Caco-2 (cell line): Measurements from ENCODE around the gene DLX1. TPM values are rescaled to one million over a fixed set of nuclear protein-coding genes. Genes with fewer than 3 reads are reported as not detected.

Source experiments
- BruUV-seq: library from RNA; stranded (reverse); fragments of 400-500 nt; replicated peaks from 2 replicates; lab custom pipeline; 2021; lab: Mats Ljungman, UMichigan
- CTCF ChIA-PET: fragments of 300-600 bp; sonication (Branson Sonifier 250); formaldehyde crosslinking; loops from one replicate; lab custom pipeline; 2022; ENCODE audit warnings: antibody characterized with exemption; lab: Charles Lee
- POLR2A ChIA-PET: fragments of 300-600 bp; sonication (Branson Sonifier 250); formaldehyde crosslinking; loops from one replicate; lab custom pipeline; 2022; ENCODE audit warnings: antibody characterized with exemption; lab: Charles Lee
- DNase-seq, 2 experiments: peaks; one replicate each; pipeline versions ENCODE4 v3.0.0 to v3.0.0-alpha.2; 2020 to 2022
- H3K27me3 ChIP-seq: replicated peaks from 2 replicates; pipeline ENCODE4 v1.6.0; 2011; ENCODE audit warnings: low read length; ENCODE audit not compliant: control insufficient read depth, insufficient read depth
- H3K36me3 ChIP-seq: 2 replicates; pipeline ENCODE4 v1.5.1; 2011; ENCODE audit warnings: low read length; ENCODE audit not compliant: control insufficient read depth, insufficient read depth
- H3K4me1 ChIP-seq: fragments of 250-450 bp; sonication (Bioruptor Pico); 2 replicates; pipeline ENCODE4 v1.5.1; 2020; ENCODE audit warnings: mild to moderate bottlenecking
- H3K4me3 ChIP-seq: 2 replicates; pipeline ENCODE4 v1.5.1; 2011; ENCODE audit warnings: low read depth, mild to moderate bottlenecking, control low read depth, low read length
- H3K9me3 ChIP-seq: fragments of 250-450 bp; sonication (Bioruptor Pico); 2 replicates; pipeline ENCODE4 v1.5.1; 2020; ENCODE audit warnings: mild to moderate bottlenecking, moderate library complexity
- H3K27ac Mint-ChIP-seq: one replicate; pipeline ENCODE4 v1.8.0; 2022; ENCODE audit warnings: mixed read lengths; ENCODE audit not compliant: unreplicated experiment
- H3K27me3 Mint-ChIP-seq: one replicate; pipeline ENCODE4 v1.8.0; 2022; ENCODE audit warnings: mixed read lengths; ENCODE audit not compliant: insufficient read depth, unreplicated experiment
- H3K36me3 Mint-ChIP-seq: one replicate; pipeline ENCODE4 v1.8.0; 2022; ENCODE audit warnings: mild to moderate bottlenecking, mixed read lengths; ENCODE audit not compliant: insufficient read depth, unreplicated experiment
- H3K4me1 Mint-ChIP-seq: one replicate; pipeline ENCODE4 v1.8.0; 2022; ENCODE audit warnings: low read depth, mixed read lengths; ENCODE audit not compliant: unreplicated experiment
- H3K4me3 Mint-ChIP-seq: one replicate; pipeline ENCODE4 v1.8.0; 2022; ENCODE audit warnings: mild to moderate bottlenecking, moderate library complexity, mixed read lengths; ENCODE audit not compliant: unreplicated experiment
- H3K9me3 Mint-ChIP-seq: one replicate; pipeline ENCODE4 v1.8.0; 2022; ENCODE audit warnings: mixed read lengths; ENCODE audit not compliant: unreplicated experiment
- CTCF ChIP-seq, 2 experiments: fragments of 200-600 bp in 1 of 2; IDR thresholded peaks; 1 replicate in 1 of 2; 2 replicates in 1 of 2; pipeline versions ENCODE4 v1.5.1 to v1.8.0; 2011 to 2022; ENCODE audit warnings: antibody characterized with exemption in 1 of 2, control low read depth in 1 of 2, inconsistent platforms in 1 of 2, low read depth in 1 of 2, low read length in 1 of 2, mild to moderate bottlenecking in 1 of 2, moderate library complexity in 1 of 2; ENCODE audit not compliant: insufficient read depth in 1 of 2, severe bottlenecking in 1 of 2, unreplicated experiment in 1 of 2
- intact Hi-C: fragments of 100-400 bp; cut with micrococcal nuclease; formaldehyde crosslinking; loops from one replicate; pipeline ENCODE4 v1.10.0; 2022; ENCODE audit not compliant: unreplicated experiment
- total RNA-seq: library from RNA; stranded (reverse); gene quantifications from 2 replicates; pipeline ENCODE4 v1.2.3, GENCODE V29; 2022

Gene DLX1
- total RNA-seq, 1 experiment from 2014 or later, result 1.2 TPM

- Mint-ChIP-seq H3K9me3 (no peaks in the 10 kb centered on the region), H3K36me3 (peaks cover 16% of the 10 kb centered on the region), H3K27ac (no peak overlapping the region), H3K4me1 (peaks cover 7% of the 10 kb centered on the region), H3K4me3 (no peak overlapping the region), H3K27me3 (peaks cover 3% of the 10 kb centered on the region)
- ChIA-PET POLR2A (no interaction called here), CTCF (interaction anchor here (1.4 to 2.2 kb wide), 2 partner anchors 22 to 401 kb away, joined by 4 read pairs; no protein-coding TSS in a partner anchor)
- intact Hi-C loops, result no loop called here
- Histone ChIP-seq H3K9me3 (no peaks in the 10 kb centered on the region), H3K4me3 (no peak overlapping the region), H3K36me3 (no peaks in the 10 kb centered on the region), H3K4me1 (peaks cover 4% of the 10 kb centered on the region; the same call in 1 of the 2 replicates), H3K27me3 (no peaks in the 10 kb centered on the region)
- TF ChIP-seq CTCF (IDR thresholded peaks at IDR 0.05; ENCODE audit: insufficient read depth in 1 of 2, low read depth in 1 of 2, low read length in 1 of 2, severe bottlenecking in 1 of 2, unreplicated experiment in 1 of 2), result no peak
- DNase-seq, result no peak
- BruUV-seq, result no TSS peak
These were observed 20.3 kb downstream of the DLX1 start for GRCh38 chr2:172105471-172106107.

- H3K36me3 Mint-ChIP-seq, result peaks cover 16% of the 10 kb centered on the region
These were observed 21.0 kb downstream of the DLX1 start for GRCh38 chr2:172106108-172106961.

More at GRCh38 chr2:172106108-172106961, 21.0 kb downstream of the DLX1 start:
- ChIA-PET CTCF (interaction anchor here (1.4 to 2.2 kb wide), 2 partner anchors 21 to 402 kb away, joined by 4 read pairs; no protein-coding TSS in a partner anchor), POLR2A (no interaction called here)
- TF ChIP-seq CTCF (IDR thresholded peaks at IDR 0.05; ENCODE audit: insufficient read depth in 1 of 2, low read depth in 1 of 2, low read length in 1 of 2, severe bottlenecking in 1 of 2, unreplicated experiment in 1 of 2), result no peak
- no peak overlapping the region for H3K27ac Mint-ChIP-seq
- H3K36me3 ChIP-seq, result no peaks in the 10 kb centered on the region
- H3K4me1 ChIP-seq, result peaks cover 4% of the 10 kb centered on the region; the same call in 1 of the 2 replicates
- peak in 1 of 2 experiments; percentile 32 for DNase-seq
- no peaks in the 10 kb centered on the region for H3K9me3 ChIP-seq
- peaks cover 3% of the 10 kb centered on the region for H3K27me3 Mint-ChIP-seq
- H3K4me3 Mint-ChIP-seq, result no peak overlapping the region
- no peaks in the 10 kb centered on the region for H3K9me3 Mint-ChIP-seq
- intact Hi-C loops, result no loop called here
- H3K4me1 Mint-ChIP-seq, result peaks cover 7% of the 10 kb centered on the region
- H3K27me3 ChIP-seq, result no peaks in the 10 kb centered on the region
- no peak overlapping the region for H3K4me3 ChIP-seq
- BruUV-seq, result no TSS peak
